SU-DHL-6 (cell line): ENCODE results near the gene OXA1L.
"Not testable (repeated sequence)": the region's sequence is repeated elsewhere in the genome, so short reads cannot be mapped to it uniquely, and the experiment has no call there.

Experiments used
- H2AFZ ChIP-seq: fragments of 200-600 bp; sonication (generic); 2 replicates; pipeline ENCODE4 v1.6.1; 2014; ENCODE audit warnings: low read depth, mild to moderate bottlenecking, moderate library complexity, mixed read lengths, antibody characterized with exemption, low read length; ENCODE audit not compliant: severe bottlenecking
- H3F3A ChIP-seq: fragments of 200-600 bp; shearing (Covaris generic); 2 replicates; pipeline ENCODE4 v1.6.0; 2016; ENCODE audit warnings: antibody characterized with exemption, mild to moderate bottlenecking; ENCODE audit not compliant: insufficient read depth
- H3K27ac ChIP-seq: fragments of 200-600 bp; sonication (generic); 2 replicates; pipeline ENCODE4 v1.5.1; 2016; ENCODE audit warnings: low read depth, mild to moderate bottlenecking, low read length, moderate library complexity, mixed read lengths
- H3K27me3 ChIP-seq: fragments of 200-600 bp; sonication (generic), shearing (Covaris generic); 2 replicates; pipeline ENCODE4 v1.6.0; 2014; ENCODE audit warnings: mild to moderate bottlenecking, low read length
- H3K36me3 ChIP-seq: fragments of 200-600 bp; sonication (generic); 2 replicates; pipeline ENCODE4 v1.6.1; 2014; ENCODE audit warnings: mild to moderate bottlenecking, low read length, mixed read lengths
- H3K4me2 ChIP-seq: fragments of 300-600, 200-600 bp; shearing (Covaris generic), sonication (generic); 2 replicates; pipeline ENCODE4 v1.6.0; 2014; ENCODE audit warnings: low read length, low read depth, mild to moderate bottlenecking; ENCODE audit not compliant: poor library complexity, severe bottlenecking
- H3K4me3 ChIP-seq: fragments of 200-600 bp; sonication (generic); 2 replicates; pipeline ENCODE4 v1.5.1; 2014; ENCODE audit warnings: antibody characterized with exemption, low read length, mild to moderate bottlenecking, mixed read lengths; ENCODE audit not compliant: insufficient read depth, poor library complexity, severe bottlenecking
- H3K79me2 ChIP-seq: fragments of 200-600 bp; sonication (generic); 2 replicates; pipeline ENCODE4 v1.6.1; 2014; ENCODE audit warnings: mild to moderate bottlenecking, low read length, moderate library complexity; ENCODE audit not compliant: insufficient read depth
- H3K9ac ChIP-seq: fragments of 200-600 bp; sonication (generic); 2 replicates; pipeline ENCODE4 v1.7.0; 2014; ENCODE audit warnings: mild to moderate bottlenecking, low read length
- H3K9me2 ChIP-seq: fragments of 200-600 bp; sonication (generic); replicated peaks from 2 replicates; pipeline ENCODE4 v1.6.1; 2014; ENCODE audit warnings: low read length; ENCODE audit not compliant: insufficient read depth
- H3K9me3 ChIP-seq: fragments of 200-600 bp; sonication (generic); 2 replicates; pipeline ENCODE4 v1.6.1; 2014; ENCODE audit warnings: low read length, mixed read lengths; ENCODE audit not compliant: insufficient read depth
- H4K20me1 ChIP-seq: fragments of 200-600 bp; sonication (generic); 2 replicates; pipeline ENCODE4 v1.6.1; 2014; ENCODE audit warnings: low read depth, mild to moderate bottlenecking, antibody characterized with exemption, low read length, moderate library complexity, mixed read lengths
- CTCF ChIP-seq: fragments of 200-600 bp; sonication (generic); IDR thresholded peaks from one replicate; pipeline ENCODE4 v1.5.1; 2017; ENCODE audit warnings: antibody characterized with exemption, mild to moderate bottlenecking, low read length, moderate library complexity; ENCODE audit not compliant: insufficient read depth, poor library complexity, severe bottlenecking
- EZH2phosphoT487 ChIP-seq: fragments of 200-600 bp; sonication (generic), shearing (Covaris generic); conservative IDR thresholded peaks from 2 replicates; pipeline ENCODE4 v1.6.1; 2018; ENCODE audit warnings: mild to moderate bottlenecking, antibody characterized with exemption, low read length, moderate library complexity, mixed read lengths

OXA1L gene

GRCh38 chr14:22723815-22724214 is 42.7 kb upstream of the OXA1L start:
- no peak overlapping the region for H3K27ac ChIP-seq
- H3K9ac ChIP-seq = no peak overlapping the region
- no peaks in the 10 kb centered on the region for H3K36me3 ChIP-seq
- H4K20me1 ChIP-seq = no peaks in the 10 kb centered on the region
- no peak overlapping the region for H3K4me3 ChIP-seq
- H3F3A ChIP-seq = no peaks in the 10 kb centered on the region
- no peak overlapping the region for H3K4me2 ChIP-seq
- H3K27me3 ChIP-seq = no peaks in the 10 kb centered on the region
- H2AFZ ChIP-seq = no peak overlapping the region
- TF ChIP-seq CTCF = no peak
- TF ChIP-seq EZH2phosphoT487 = no peak
- H3K79me2 ChIP-seq = no peaks in the 10 kb centered on the region
- H3K9me2 ChIP-seq = no peaks in the 10 kb centered on the region
- H3K9me3 ChIP-seq = no peaks in the 10 kb centered on the region

- H3F3A ChIP-seq, H3K36me3 ChIP-seq, H4K20me1 ChIP-seq, H3K9me3 ChIP-seq, H3K27me3 ChIP-seq, H3K4me2 ChIP-seq, H3K9ac ChIP-seq, H2AFZ ChIP-seq, H3K4me3 ChIP-seq, H3K9me2 ChIP-seq, H3K79me2 ChIP-seq, H3K27ac ChIP-seq: not testable (repeated sequence)
Measured at GRCh38 chr14:22724847-22725246, 41.6 kb upstream of the OXA1L start.

DNA sequence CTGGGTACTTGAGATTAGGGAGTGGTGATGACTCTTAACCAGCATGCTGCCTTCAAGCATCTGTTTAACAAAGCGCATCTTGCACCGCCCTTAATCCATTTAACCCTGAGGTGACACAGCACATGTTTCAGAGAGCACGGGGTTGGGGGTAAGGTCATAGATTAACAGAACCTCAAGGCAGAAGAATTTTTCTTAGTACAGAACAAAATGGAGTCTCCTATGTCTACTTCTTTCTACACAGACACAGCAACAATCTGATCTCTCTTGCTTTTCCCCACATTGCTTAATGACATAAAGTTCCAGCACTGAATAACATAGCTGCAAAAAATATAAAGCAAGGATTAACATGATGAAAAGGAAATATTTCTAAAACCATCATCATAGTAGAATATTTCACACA is 41.1 kb upstream of the OXA1L start:
- not testable (repeated sequence) for H3K4me2 ChIP-seq, H3F3A ChIP-seq, H3K9ac ChIP-seq, H3K9me2 ChIP-seq, H3K4me3 ChIP-seq, H3K9me3 ChIP-seq, H3K27ac ChIP-seq, H4K20me1 ChIP-seq, H3K79me2 ChIP-seq, H3K36me3 ChIP-seq, H3K27me3 ChIP-seq, H2AFZ ChIP-seq

DNA sequence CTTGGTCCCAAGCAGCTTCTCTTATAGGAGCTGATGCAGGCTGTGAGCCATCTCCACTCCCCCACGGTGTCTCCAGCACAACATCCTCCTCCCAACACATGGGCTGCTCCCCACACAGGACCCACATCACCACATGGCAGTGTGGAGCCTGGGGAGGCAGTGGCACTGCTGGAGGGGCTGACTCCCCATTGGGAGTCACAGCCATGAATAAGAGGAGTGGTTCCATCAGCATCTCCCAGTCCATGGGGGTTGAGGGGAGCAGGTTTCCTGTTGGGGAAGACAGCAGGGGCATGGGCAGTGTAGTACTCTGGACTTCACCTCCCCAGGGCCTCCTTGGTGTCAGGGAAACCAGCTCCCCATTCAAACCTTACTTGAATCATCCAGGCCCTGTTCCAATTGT is 40.5 kb upstream of the OXA1L start:
- Histone ChIP-seq H3K9ac (no peak overlapping the region), H3K4me3 (no peak overlapping the region), H4K20me1 (no peaks in the 10 kb centered on the region), H2AFZ (no peak overlapping the region), H3K36me3 (no peaks in the 10 kb centered on the region), H3K27ac (no peak overlapping the region), H3K9me2 (no peaks in the 10 kb centered on the region), H3K9me3 (no peaks in the 10 kb centered on the region), H3F3A (no peaks in the 10 kb centered on the region), H3K79me2 (no peaks in the 10 kb centered on the region), H3K4me2 (no peak overlapping the region), H3K27me3 (no peaks in the 10 kb centered on the region)
- TF ChIP-seq EZH2phosphoT487 = no peak
- TF ChIP-seq CTCF = no peak

DNA sequence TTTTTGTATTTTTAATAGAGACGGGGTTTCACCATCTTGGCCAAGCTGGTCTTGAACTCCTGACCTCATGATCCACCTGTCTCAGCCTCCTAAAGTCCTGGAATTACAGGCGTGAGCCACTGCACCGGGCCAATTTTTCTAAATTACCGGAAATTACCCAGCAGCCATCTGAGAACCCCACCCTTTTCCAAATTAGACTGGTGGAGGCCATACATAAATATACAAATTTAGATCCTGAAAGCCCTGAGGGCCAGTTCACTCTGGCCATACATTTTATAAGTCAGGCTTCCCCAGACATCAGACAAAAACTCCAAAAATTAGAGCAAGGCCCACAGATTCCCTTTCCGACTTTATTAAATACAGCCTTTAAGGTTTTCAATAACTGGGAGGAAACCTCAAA is 34.4 kb upstream of the OXA1L start:
- not testable (repeated sequence) for H3K27ac ChIP-seq, H3F3A ChIP-seq, H3K27me3 ChIP-seq, H3K79me2 ChIP-seq, H4K20me1 ChIP-seq, H3K9me2 ChIP-seq, H3K36me3 ChIP-seq, H3K9me3 ChIP-seq, H3K4me3 ChIP-seq, H3K4me2 ChIP-seq, H2AFZ ChIP-seq, H3K9ac ChIP-seq
